Hepatocyte (in vitro differentiated cells): Measurements from ENCODE around the gene ADAMTS9. TPM values are rescaled to one million over a fixed set of nuclear protein-coding genes. Genes with fewer than 3 reads are reported as not detected.

Experiments
- DNase-seq: peaks from one replicate; pipeline ENCODE4 v3.0.0-alpha.2; 2016; ENCODE audit warnings: low spot score
- H2AFZ ChIP-seq: fragments of 200-600 bp; sonication (generic); 2 replicates; pipeline ENCODE4 v1.6.0; 2016; ENCODE audit warnings: antibody characterized with exemption, mild to moderate bottlenecking
- H3K27ac ChIP-seq: fragments of 200-600 bp; sonication (generic); 2 replicates; pipeline ENCODE4 v1.5.1; 2016; ENCODE audit warnings: mild to moderate bottlenecking
- H3K27me3 ChIP-seq: fragments of 200-600 bp; sonication (generic); 2 replicates; pipeline ENCODE4 v1.6.1; 2016
- H3K36me3 ChIP-seq: fragments of 200-600 bp; sonication (generic); replicated peaks from 2 replicates; pipeline ENCODE4 v1.5.1; 2016; ENCODE audit warnings: low read depth; ENCODE audit not compliant: insufficient read depth
- H3K4me1 ChIP-seq: fragments of 200-600 bp; sonication (generic); 2 replicates; pipeline ENCODE4 v1.5.1; 2016; ENCODE audit warnings: mild to moderate bottlenecking, moderate library complexity; ENCODE audit not compliant: insufficient read depth
- H3K4me2 ChIP-seq: fragments of 200-600 bp; sonication (generic); 2 replicates; pipeline ENCODE4 v1.6.0; 2016
- H3K4me3 ChIP-seq: fragments of 200-600 bp; sonication (generic); 2 replicates; pipeline ENCODE4 v1.5.1; 2016; ENCODE audit warnings: mild to moderate bottlenecking
- H3K79me2 ChIP-seq: fragments of 200-600 bp; sonication (generic); 2 replicates; pipeline ENCODE4 v1.6.0; 2017; ENCODE audit warnings: mild to moderate bottlenecking
- H3K9me2 ChIP-seq: fragments of 200-600 bp; sonication (generic); replicated peaks from 2 replicates; pipeline ENCODE4 v1.6.0; 2017; ENCODE audit warnings: mild to moderate bottlenecking; ENCODE audit not compliant: insufficient read depth
- H3K9me3 ChIP-seq: fragments of 200-600 bp; sonication (generic); 2 replicates; pipeline ENCODE4 v1.5.1; 2016; ENCODE audit warnings: low read depth, mild to moderate bottlenecking
- H4K20me1 ChIP-seq: fragments of 200-600 bp; sonication (generic); 2 replicates; pipeline ENCODE4 v1.6.0; 2016; ENCODE audit warnings: mild to moderate bottlenecking; ENCODE audit not compliant: insufficient read depth, poor library complexity, severe bottlenecking
- CTCF ChIP-seq: fragments of 200-600 bp; sonication (generic); IDR thresholded peaks from 2 replicates; pipeline ENCODE4 v1.5.1; 2016; ENCODE audit warnings: antibody characterized with exemption, mild to moderate bottlenecking; ENCODE audit not compliant: poor library complexity
- EZH2 ChIP-seq: fragments of 200-600 bp; sonication (generic); IDR thresholded peaks from 2 replicates; pipeline ENCODE4 v1.6.1; 2016; ENCODE audit warnings: antibody characterized with exemption, mild to moderate bottlenecking, borderline replicate concordance
- EZH2phosphoT487 ChIP-seq: fragments of 200-600 bp; sonication (generic); IDR thresholded peaks from one replicate; pipeline ENCODE4 v1.6.1; 2018; ENCODE audit warnings: antibody characterized with exemption, mild to moderate bottlenecking, low read depth, moderate library complexity; ENCODE audit not compliant: unreplicated experiment, severe bottlenecking
- WGBS: methylation state at CpG from one replicate; pipeline ENCODE4 v1.1.6; 2016; ENCODE audit warnings: low lambda C conversion rate; ENCODE audit errors: missing lambda C conversion rate; 5-methylcytosine and 5-hydroxymethylcytosine counted together
- polyA plus RNA-seq: library from polyadenylated mRNA; unstranded; fragments of >200 nt; fragmentation: Nextera tagmentation; extraction: Ambion mirVana; gene quantifications from 2 replicates; pipeline ENCODE4 v1.2.1, GENCODE V29; 2016
- total RNA-seq: library from RNA; depleted of rRNA; stranded (reverse); fragments of >200 nt; gene quantifications from 2 replicates; pipeline ENCODE4 v1.2.3, GENCODE V29; 2014

ADAMTS9 gene
- total and polyA plus RNA-seq, 2 experiments from 2014 or later: 56.9 to 145 TPM

- Histone ChIP-seq H2AFZ (no peak overlapping the region), H3K27ac (no peak overlapping the region), H3K4me1 (no peaks in the 10 kb centered on the region), H3K4me3 (no peak overlapping the region), H3K4me2 (no peak overlapping the region), H3K9me3 (no peaks in the 10 kb centered on the region), H3K79me2 (no peaks in the 10 kb centered on the region), H3K36me3 (no peaks in the 10 kb centered on the region), H3K27me3 (no peaks in the 10 kb centered on the region), H3K9me2 (no peaks in the 10 kb centered on the region), H4K20me1 (no peaks in the 10 kb centered on the region)
- DNase-seq: peak; percentile 11
- TF ChIP-seq EZH2phosphoT487 (no peak), CTCF (no peak), EZH2 (no peak)
- WGBS: 71% methylated on average over 5 of the region's 5 CpGs
Measured at GRCh38 chr3:64595253-64595694, 92.5 kb downstream of the ADAMTS9 start.

GRCh38 chr3:64594134-64594533, 93.7 kb downstream of the ADAMTS9 start:
- Histone ChIP-seq H3K9me2 (no peaks in the 10 kb centered on the region), H3K4me3 (no peak overlapping the region), H3K4me2 (no peak overlapping the region), H2AFZ (no peak overlapping the region), H4K20me1 (no peaks in the 10 kb centered on the region), H3K27ac (no peak overlapping the region), H3K4me1 (no peaks in the 10 kb centered on the region), H3K27me3 (no peaks in the 10 kb centered on the region), H3K79me2 (no peaks in the 10 kb centered on the region), H3K9me3 (no peaks in the 10 kb centered on the region), H3K36me3 (no peaks in the 10 kb centered on the region)
- 96% methylated on average over 9 of the region's 9 CpGs for WGBS
- TF ChIP-seq EZH2: no peak
- no peak for TF ChIP-seq EZH2phosphoT487
- TF ChIP-seq CTCF: no peak
- no peak for DNase-seq

- H3K9me3 ChIP-seq: no peaks in the 10 kb centered on the region
- 82% methylated on average over 3 of the region's 3 CpGs for WGBS
- DNase-seq: no peak
- H2AFZ ChIP-seq: no peak overlapping the region
- no peak for TF ChIP-seq EZH2
- no peak for TF ChIP-seq CTCF
- no peak for TF ChIP-seq EZH2phosphoT487
- H3K9me2 ChIP-seq: no peaks in the 10 kb centered on the region
- no peak overlapping the region for H3K4me2 ChIP-seq
- H3K36me3 ChIP-seq: no peaks in the 10 kb centered on the region
- H3K4me1 ChIP-seq: no peaks in the 10 kb centered on the region
- no peak overlapping the region for H3K27ac ChIP-seq
- H3K79me2 ChIP-seq: no peaks in the 10 kb centered on the region
- no peak overlapping the region for H3K4me3 ChIP-seq
- no peaks in the 10 kb centered on the region for H4K20me1 ChIP-seq
- no peaks in the 10 kb centered on the region for H3K27me3 ChIP-seq
Measured at GRCh38 chr3:64593350-64593749, 94.5 kb downstream of the ADAMTS9 start.

- H3K9me2 ChIP-seq: no peaks in the 10 kb centered on the region
- no peak overlapping the region for H3K27ac ChIP-seq
- no peak for DNase-seq
- no peak overlapping the region for H2AFZ ChIP-seq
- WGBS: 88% methylated on average over 1 of the region's 1 CpG
- H3K4me3 ChIP-seq: no peak overlapping the region
- H3K27me3 ChIP-seq: no peaks in the 10 kb centered on the region
- H3K9me3 ChIP-seq: no peaks in the 10 kb centered on the region
- no peaks in the 10 kb centered on the region for H4K20me1 ChIP-seq
- H3K36me3 ChIP-seq: no peaks in the 10 kb centered on the region
- no peaks in the 10 kb centered on the region for H3K4me1 ChIP-seq
- TF ChIP-seq EZH2phosphoT487 (no peak), CTCF (no peak), EZH2 (no peak)
- no peaks in the 10 kb centered on the region for H3K79me2 ChIP-seq
- H3K4me2 ChIP-seq: no peak overlapping the region
Measured at GRCh38 chr3:64591615-64592014, 96.2 kb downstream of the ADAMTS9 start.
